GDM1 (cell line): ENCODE results near the gene KLHDC7A.

Experiments
- DNase-seq: peaks from one replicate; lab custom pipeline; 2025; lab: John Stamatoyannopoulos, UW

KLHDC7A gene

GRCh38 chr1:18473195-18473815 lies 7.4 kb upstream of the KLHDC7A start:
- DNase-seq, result no peak

GRCh38 chr1:18474559-18475175 lies 6.1 kb upstream of the KLHDC7A start:
- DNase-seq, result no peak

- DNase-seq, result no peak
Measured at GRCh38 chr1:18475234-18475905, 5.4 kb upstream of the KLHDC7A start.

- no peak for DNase-seq
Measured at GRCh38 chr1:18479454-18479853, 1.3 kb upstream of the KLHDC7A start.

GRCh38 chr1:18481190-18481920 lies 625 bp downstream of the KLHDC7A start:
- DNase-seq, result no peak

- DNase-seq, result no peak
Measured at GRCh38 chr1:18481921-18482701, 1.4 kb downstream of the KLHDC7A start.

GRCh38 chr1:18482721-18483425 lies 2.1 kb downstream of the KLHDC7A start:
- no peak for DNase-seq

- DNase-seq, result no peak
Measured at GRCh38 chr1:18484276-18484675, 3.5 kb downstream of the KLHDC7A start.

GRCh38 chr1:18484721-18485120 lies 4.0 kb downstream of the KLHDC7A start:
- no peak for DNase-seq

GRCh38 chr1:18485227-18485626 lies 4.5 kb downstream of the KLHDC7A start:
- DNase-seq, result no peak

- DNase-seq, result no peak
Measured at GRCh38 chr1:18486195-18486594, 5.5 kb downstream of the KLHDC7A start.

GRCh38 chr1:18489417-18490143 lies 8.8 kb downstream of the KLHDC7A start:
- DNase-seq, result no peak

GRCh38 chr1:18491168-18491567 lies 10.4 kb downstream of the KLHDC7A start:
- no peak for DNase-seq

GRCh38 chr1:18494304-18494703 lies 13.6 kb downstream of the KLHDC7A start:
- no peak for DNase-seq

GRCh38 chr1:18495635-18496034 lies 14.9 kb downstream of the KLHDC7A start:
- no peak for DNase-seq

- no peak for DNase-seq
Measured at GRCh38 chr1:18496056-18496455, 15.3 kb downstream of the KLHDC7A start.

GRCh38 chr1:18496497-18497235 lies 15.9 kb downstream of the KLHDC7A start:
- no peak for DNase-seq

GRCh38 chr1:18501833-18502232 lies 21.1 kb downstream of the KLHDC7A start:
- DNase-seq, result no peak

- DNase-seq, result no peak
Measured at GRCh38 chr1:18504609-18505008, 23.9 kb downstream of the KLHDC7A start.

- DNase-seq, result no peak
Measured at GRCh38 chr1:18505666-18506065, 24.9 kb downstream of the KLHDC7A start.
